Body of pancreas (tissue), 4 donors: ENCODE data around the gene TBC1D19. TPM values are rescaled to one million over a fixed set of nuclear protein-coding genes. Genes with fewer than 3 reads are reported as not detected.

Source experiments
- ATAC-seq: fragments of 150-250 bp; one replicate; pipeline ENCODE4 v1.9.1; 2016
- DNase-seq, 4 donors: peaks; one replicate each; pipeline ENCODE4 v3.0.0-alpha.2; 2019
- H3K27ac ChIP-seq, 4 donors: fragments of 200-600 bp; sonication (generic); 1 replicate in 3 of 4; 2 replicates in 1 of 4; pipeline versions ENCODE4 v1.5.1 to v1.6.1; 2016 to 2019; ENCODE audit warnings: mild to moderate bottlenecking in 1 of 4, mixed read lengths in 1 of 4, moderate library complexity in 1 of 4
- H3K27me3 ChIP-seq, 2 donors: fragments of 200-600 bp; sonication (generic); one replicate each; pipeline ENCODE4 v1.6.0; 2016; ENCODE audit warnings: mild to moderate bottlenecking in 1 of 2
- H3K36me3 ChIP-seq, 2 donors: fragments of 200-600 bp; sonication (generic); replicated peaks in 1 of 2; 2 replicates each; pipeline ENCODE4 v1.5.1; 2016; ENCODE audit warnings: low read depth in 2 of 2; ENCODE audit not compliant: insufficient read depth in 1 of 2
- H3K4me1 ChIP-seq: fragments of 200-600 bp; sonication (generic); one replicate; pipeline ENCODE4 v1.6.0; 2016
- H3K4me3 ChIP-seq, 2 donors: fragments of 200-600 bp; sonication (generic); 1 replicate in 1 of 2; 2 replicates in 1 of 2; pipeline ENCODE4 v1.5.1; 2016 to 2019
- H3K9me3 ChIP-seq, 3 donors: fragments of 200-600 bp; sonication (generic); 1 replicate in 2 of 3; 2 replicates in 1 of 3; pipeline ENCODE4 v1.5.1; 2016
- POLR2A ChIP-seq, 3 donors: fragments of 450-650 bp; IDR thresholded peaks; one replicate each; pipeline ENCODE4 v1.6.1; 2016; ENCODE audit warnings: antibody characterized with exemption in 3 of 3, mild to moderate bottlenecking in 2 of 3
- WGBS, 2 donors: methylation state at CpG; one replicate each; pipeline ENCODE4 v1.1.5; 2017; 5-methylcytosine and 5-hydroxymethylcytosine counted together
- intact Hi-C: fragments of 100-400 bp; cut with DNase I; formaldehyde crosslinking; loops from one replicate; pipeline ENCODE4 v1.15.1; 2023
- total RNA-seq, 2 donors: library from RNA; depleted of rRNA; stranded (reverse); fragments of >200 nt; gene quantifications; one replicate each; pipeline ENCODE4 v1.1.0, GENCODE V29; 2016
- TF ChIP-seq, protein P1 (sequence below), 7 experiments: fragments of 450-650 bp in 4 of 7; fragments of 200-600 bp in 3 of 7; sonication (generic) in 3 of 7; IDR thresholded peaks; one replicate each; pipeline ENCODE4 v1.5.1; 2016 to 2019; ENCODE audit warnings: antibody characterized with exemption in 7 of 7

TBC1D19 gene
- total RNA-seq, 2 donors from 2014 or later = 22.8 to 30.7 TPM

DNA sequence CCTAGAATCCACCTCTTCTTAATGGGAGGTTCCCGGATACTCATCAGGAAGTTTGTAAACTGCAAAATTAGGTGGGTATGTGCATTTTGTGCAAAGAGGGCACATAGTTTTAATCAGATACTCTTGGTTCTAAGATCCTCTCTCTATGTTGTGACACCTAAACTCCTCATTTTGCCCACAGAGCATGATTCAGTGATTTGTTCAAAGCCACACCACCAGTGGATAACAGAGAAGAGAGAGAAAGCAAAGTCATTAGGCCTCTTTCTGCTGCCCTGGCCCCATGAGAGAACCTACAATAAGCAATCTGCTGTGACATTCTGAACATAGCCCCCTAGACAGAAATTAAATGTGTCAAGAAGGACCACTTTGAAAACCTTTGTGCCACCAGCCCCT, 204.5 kb downstream of the TBC1D19 start:
- Histone ChIP-seq H3K27ac (peak overlapping the region in 1 of 4 donors; percentile 2), H3K9me3 (no peaks in the 10 kb centered on the region), H3K27me3 (no peaks in the 10 kb centered on the region), H3K4me1 (peaks cover 12% of the 10 kb centered on the region), H3K4me3 (no peak overlapping the region), H3K36me3 (no peaks in the 10 kb centered on the region)
- WGBS, 2 donors = 10 to 18% methylated on average over 1 of the region's 1 CpG
- DNase-seq = no peak
- no peak for TF ChIP-seq POLR2A (IDR thresholded peaks at IDR 0.05)
- TF ChIP-seq, protein P1, sequence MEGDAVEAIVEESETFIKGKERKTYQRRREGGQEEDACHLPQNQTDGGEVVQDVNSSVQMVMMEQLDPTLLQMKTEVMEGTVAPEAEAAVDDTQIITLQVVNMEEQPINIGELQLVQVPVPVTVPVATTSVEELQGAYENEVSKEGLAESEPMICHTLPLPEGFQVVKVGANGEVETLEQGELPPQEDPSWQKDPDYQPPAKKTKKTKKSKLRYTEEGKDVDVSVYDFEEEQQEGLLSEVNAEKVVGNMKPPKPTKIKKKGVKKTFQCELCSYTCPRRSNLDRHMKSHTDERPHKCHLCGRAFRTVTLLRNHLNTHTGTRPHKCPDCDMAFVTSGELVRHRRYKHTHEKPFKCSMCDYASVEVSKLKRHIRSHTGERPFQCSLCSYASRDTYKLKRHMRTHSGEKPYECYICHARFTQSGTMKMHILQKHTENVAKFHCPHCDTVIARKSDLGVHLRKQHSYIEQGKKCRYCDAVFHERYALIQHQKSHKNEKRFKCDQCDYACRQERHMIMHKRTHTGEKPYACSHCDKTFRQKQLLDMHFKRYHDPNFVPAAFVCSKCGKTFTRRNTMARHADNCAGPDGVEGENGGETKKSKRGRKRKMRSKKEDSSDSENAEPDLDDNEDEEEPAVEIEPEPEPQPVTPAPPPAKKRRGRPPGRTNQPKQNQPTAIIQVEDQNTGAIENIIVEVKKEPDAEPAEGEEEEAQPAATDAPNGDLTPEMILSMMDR (IDR thresholded peaks at IDR 0.05) = no peak
- ATAC-seq = no peak
- intact Hi-C loops = no loop called here

DNA sequence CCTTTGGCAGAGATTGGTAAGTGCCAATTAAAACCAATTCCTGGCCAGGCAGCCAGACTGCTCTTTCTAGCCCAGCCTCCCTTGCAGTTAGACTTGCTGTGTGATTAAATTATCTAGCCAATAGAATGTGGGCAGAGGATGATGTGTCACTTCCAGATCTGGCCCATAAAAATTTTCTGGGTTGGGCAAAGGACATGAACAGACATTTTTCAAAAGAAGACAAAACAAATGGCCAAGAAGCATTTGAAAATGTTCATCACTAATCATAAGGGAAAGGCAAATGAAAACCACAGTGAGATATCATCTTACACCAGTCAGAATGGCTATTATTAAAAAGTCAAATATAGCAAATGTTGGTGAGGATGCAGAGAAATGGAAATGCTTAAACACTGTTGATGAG, 205.3 kb downstream of the TBC1D19 start:
- Histone ChIP-seq H3K27ac (no peak overlapping the region), H3K4me1 (peaks cover 12% of the 10 kb centered on the region), H3K27me3 (no peaks in the 10 kb centered on the region), H3K4me3 (no peak overlapping the region), H3K9me3 (no peaks in the 10 kb centered on the region), H3K36me3 (no peaks in the 10 kb centered on the region)
- ATAC-seq (no peak), DNase-seq (no peak)
- TF ChIP-seq POLR2A (IDR thresholded peaks at IDR 0.05) = no peak
- TF ChIP-seq, protein P1 (IDR thresholded peaks at IDR 0.05) = no peak
- intact Hi-C loops = no loop called here

DNA sequence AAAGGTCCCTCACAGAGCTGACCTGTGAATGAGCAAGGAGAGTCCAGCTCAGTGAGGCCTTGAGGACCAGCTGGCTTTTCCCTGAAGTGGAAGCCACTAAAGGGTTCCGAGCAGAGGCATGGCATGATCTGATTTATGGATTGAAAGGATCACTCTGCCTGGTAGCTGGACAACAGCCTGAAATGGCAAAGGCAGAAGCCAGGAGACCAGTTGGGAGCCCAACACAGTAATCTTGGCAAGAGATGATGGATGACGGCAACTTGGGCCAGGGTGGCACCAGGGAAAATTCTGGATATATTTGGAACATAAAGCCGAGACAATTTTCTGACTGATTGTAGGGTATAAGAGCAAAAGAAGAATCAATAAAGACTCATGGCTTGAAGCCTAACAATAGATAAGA, 207.5 kb downstream of the TBC1D19 start:
- TF ChIP-seq POLR2A (IDR thresholded peaks at IDR 0.05) = no peak
- H3K4me1 ChIP-seq = peaks cover 12% of the 10 kb centered on the region
- H3K27me3 ChIP-seq = no peaks in the 10 kb centered on the region
- no peaks in the 10 kb centered on the region for H3K9me3 ChIP-seq
- H3K27ac ChIP-seq = no peak overlapping the region
- intact Hi-C loops = no loop called here
- H3K36me3 ChIP-seq = no peaks in the 10 kb centered on the region
- DNase-seq (no peak), ATAC-seq (no peak)
- 81% methylated on average over 3 of the region's 3 CpGs for WGBS, 2 donors
- H3K4me3 ChIP-seq = no peak overlapping the region

DNA sequence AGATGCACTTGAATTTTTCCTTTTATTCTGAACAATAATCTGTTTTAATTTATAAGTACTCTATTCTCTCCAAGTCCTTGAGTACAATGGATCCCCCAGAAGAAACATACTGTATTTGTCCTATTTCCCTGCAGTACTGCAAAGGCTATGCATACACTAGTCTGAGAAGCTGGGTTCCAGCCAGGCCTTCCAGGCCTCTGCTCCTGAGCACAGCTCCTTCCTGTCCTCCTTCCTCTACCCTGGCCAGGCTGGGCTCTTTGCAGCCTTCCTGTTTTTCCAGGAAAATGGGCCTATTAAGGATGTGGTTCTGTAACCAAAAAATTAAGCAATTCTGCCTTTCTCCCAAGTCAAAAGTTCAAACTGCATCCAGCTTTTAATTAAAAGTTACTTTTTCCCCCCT, 208.8 kb downstream of the TBC1D19 start:
- DNase-seq = no peak
- H3K9me3 ChIP-seq = no peaks in the 10 kb centered on the region
- no peak overlapping the region for H3K27ac ChIP-seq
- no peaks in the 10 kb centered on the region for H3K27me3 ChIP-seq
- no peak for ATAC-seq
- H3K4me1 ChIP-seq = peaks cover 6% of the 10 kb centered on the region
- no peak overlapping the region for H3K4me3 ChIP-seq
- TF ChIP-seq, protein P1 (IDR thresholded peaks at IDR 0.05) = no peak
- no peak for TF ChIP-seq POLR2A (IDR thresholded peaks at IDR 0.05)
- no peaks in the 10 kb centered on the region for H3K36me3 ChIP-seq
- intact Hi-C loops = no loop called here

DNA sequence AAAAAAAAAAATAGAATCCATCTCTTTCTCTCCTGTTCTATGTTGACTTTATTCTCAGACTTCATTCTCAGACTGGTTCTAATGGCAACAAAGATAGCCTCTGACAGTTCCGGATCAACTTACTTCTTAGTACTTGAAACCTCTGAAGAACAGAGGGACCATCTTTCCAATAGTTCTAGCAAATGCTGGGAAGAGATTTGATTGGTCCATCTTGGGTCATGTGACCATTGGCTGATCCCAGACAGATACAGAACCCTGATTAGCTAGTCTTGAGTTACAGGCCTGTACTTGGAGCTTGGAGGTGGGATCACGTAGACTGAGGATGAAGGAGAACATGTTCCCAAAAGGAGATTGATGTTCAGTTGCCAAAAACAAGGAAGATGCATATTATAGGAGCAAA, 209.9 kb downstream of the TBC1D19 start:
- Histone ChIP-seq H3K27ac (no peak overlapping the region), H3K4me3 (no peak overlapping the region), H3K9me3 (no peaks in the 10 kb centered on the region), H3K27me3 (no peaks in the 10 kb centered on the region), H3K36me3 (no peaks in the 10 kb centered on the region), H3K4me1 (no peaks in the 10 kb centered on the region)
- 91 to 100% methylated on average over 2 of the region's 2 CpGs for WGBS, 2 donors
- no peak for ATAC-seq
- no peak for TF ChIP-seq POLR2A (IDR thresholded peaks at IDR 0.05)
- TF ChIP-seq, protein P1 (IDR thresholded peaks at IDR 0.05) = no peak
- DNase-seq = no peak
- intact Hi-C loops = no loop called here
